HG03457 (cell line): ENCODE results near the gene ZNF311.

Experiments used
- ATAC-seq: cut with Tn5 transposase; IDR thresholded peaks from one replicate; pipeline ENCODE4 v1.9.1; 2021; ENCODE audit warnings: moderate number of reproducible peaks; ENCODE audit not compliant: unreplicated experiment

The ZNF311 gene

DNA sequence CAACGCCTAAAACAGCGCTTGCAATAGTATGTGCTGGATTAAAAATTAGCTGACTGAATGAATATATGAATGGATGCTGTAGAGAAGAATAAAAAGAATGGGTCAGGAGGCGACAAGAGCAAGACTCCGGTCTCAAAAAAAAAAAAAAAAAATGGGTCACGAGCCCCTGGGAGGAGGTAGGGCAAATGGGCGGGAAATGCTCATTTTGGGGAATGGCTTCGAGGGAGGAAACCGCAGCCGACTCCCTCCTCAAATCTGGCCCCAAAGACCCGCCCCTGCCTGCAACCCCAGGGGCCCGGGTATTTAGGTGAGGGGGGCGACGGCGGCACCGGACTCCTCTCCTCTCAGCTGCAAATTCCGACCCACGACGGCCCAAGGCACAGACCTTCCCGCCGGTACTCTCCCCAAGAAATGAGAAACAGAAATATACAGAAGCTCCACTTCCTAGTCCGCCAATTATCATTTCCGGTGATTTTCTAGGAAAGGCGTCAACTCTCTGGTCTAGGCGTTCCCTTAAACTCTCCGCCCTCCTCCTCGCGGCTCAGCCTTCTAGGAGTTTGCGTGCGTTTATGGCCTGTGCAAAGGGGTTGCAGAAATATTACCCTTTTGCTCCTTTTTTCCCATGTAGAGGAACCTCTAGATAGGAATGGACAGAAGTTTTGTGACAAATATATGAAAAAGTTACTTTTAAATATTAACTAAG, at the start of gene ZNF311:
TSS of gene ZNF311 (minus strand) at position 133 of the 703 bp plus-strand sequence. CDS start 1,361 bp downstream, outside the sequence.
- no peak for ATAC-seq

DNA sequence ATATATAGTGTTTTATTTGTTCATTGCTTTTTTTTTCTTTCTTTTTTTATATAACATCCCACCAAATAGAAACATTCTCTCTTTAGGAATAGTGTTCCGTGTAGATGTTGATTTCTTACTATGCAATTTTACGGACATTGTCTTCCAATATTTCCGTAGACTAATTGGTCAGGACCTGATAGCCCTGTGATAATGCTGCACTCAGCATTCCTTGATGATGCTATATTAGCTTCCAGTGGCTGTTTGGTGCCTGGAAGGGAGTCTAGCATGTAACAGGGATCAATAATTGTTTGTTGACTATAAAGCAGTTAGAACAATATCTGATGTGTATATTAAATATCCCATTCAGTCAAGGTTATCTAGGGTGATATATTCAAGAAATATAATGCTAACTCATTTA, 46.6 kb upstream of the ZNF311 start:
- no peak for ATAC-seq

DNA sequence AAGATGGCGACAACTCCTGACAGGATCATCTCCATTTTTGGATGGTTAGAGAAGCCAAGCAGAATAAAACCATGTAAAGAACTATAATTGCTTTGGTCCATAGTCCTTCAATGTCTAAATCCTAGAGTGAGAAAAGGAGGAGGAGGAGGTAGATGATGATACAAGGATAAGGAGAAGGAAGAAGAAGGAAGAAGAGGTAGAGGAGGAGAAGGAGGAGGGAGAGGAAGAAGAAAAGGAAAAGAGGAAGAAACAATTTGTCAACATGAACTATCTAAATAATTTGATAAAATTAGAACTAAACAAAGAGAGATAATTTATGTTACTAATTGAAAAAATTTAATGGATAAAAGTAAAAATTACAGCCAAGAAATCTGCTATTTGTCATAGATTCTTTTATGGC, 40.0 kb upstream of the ZNF311 start, which contains the start of gene OR2W1:
TSS of gene OR2W1 (minus strand) at position 101 of the 400 bp plus-strand sequence. CDS start at position 101, 0 bp downstream.
- ATAC-seq: no peak

DNA sequence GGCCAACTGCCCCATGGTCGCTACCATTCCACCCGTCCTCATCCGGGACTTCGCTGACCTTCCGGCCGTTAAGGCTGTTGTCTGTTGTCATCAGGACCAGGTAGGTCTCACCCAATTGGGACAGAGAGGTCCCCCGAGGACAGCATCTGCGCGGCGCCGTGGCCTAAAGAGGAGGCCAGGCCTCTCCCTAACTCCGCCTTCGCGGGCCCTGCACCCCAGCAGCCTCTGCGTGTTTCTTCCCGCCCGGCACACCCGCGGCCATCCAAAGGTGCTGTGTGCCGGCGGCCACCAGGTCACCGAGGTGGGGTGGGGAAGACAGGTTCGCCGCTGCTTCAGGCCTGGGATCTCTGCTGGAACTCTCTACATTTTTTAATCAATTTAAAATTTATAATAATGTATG, 30.8 kb upstream of the ZNF311 start:
- no peak for ATAC-seq

DNA sequence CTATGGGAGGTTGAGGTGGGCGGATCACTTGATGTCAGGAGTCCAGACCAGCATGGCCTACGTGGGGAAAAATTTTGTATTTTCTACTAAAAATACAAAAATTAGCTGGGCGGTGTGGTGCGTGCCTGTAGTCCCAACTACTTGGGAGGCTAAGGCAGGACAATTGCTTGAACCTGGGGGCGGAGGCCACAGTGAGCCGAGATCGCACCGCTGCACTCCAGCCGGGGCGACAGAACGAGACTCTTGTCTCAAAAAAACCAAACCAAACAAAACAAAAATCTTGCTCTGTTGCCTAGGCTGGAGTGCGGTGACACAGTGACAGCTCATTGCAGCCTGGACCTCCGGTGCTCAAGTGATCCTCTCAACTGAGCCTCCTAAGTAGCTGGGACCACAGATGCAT, 23.7 kb upstream of the ZNF311 start:
- ATAC-seq: no peak

DNA sequence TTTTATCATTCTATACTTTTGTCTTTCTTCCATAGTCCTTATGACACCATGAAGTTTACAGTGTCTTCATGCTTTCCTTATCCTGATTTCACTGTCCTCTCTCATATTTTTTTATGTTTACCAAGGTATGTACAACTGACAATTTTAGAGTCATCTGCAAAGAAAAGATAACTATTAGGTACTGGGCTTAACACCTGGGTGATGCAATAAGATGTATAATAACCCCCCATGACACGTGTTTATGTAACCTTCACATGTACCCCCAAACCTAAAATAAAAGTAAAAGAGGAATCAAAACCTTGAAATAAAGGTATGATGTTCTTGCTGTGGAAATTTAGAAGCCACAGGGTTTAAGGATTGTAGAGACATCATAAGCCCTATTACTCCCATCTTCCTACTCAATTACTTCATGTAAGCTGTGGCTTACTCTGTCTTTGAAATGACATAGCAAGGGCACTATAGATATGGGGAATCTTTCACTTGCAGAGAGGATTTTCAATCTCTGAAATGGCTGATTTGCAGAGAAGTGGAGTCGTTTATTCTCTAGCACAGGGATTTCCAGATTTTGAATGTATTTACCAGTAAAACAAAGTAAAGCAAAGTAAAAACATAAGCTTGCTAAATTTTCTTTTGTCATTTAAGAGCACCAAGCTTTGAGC, 20.9 kb upstream of the ZNF311 start:
- no peak for ATAC-seq

DNA sequence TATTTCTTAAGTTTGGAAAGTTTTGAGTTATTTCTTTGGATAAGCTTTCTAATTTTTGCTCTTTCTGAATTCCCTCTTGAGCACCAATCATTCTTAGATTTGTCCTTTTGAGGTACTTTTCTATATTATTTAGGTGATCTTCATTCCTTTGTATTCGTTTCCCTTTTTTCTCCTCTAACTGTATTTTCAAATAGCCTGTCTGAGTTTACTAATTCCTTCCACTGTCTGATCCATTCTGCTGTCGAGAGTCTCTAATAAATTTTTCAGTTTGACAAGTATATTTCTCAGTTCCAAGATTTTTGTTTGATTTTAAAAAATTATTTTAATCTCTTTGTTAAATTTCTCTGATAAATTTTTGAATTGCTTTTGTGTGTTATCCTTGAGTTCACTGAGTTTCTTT, 16.3 kb upstream of the ZNF311 start:
- ATAC-seq: no peak

DNA sequence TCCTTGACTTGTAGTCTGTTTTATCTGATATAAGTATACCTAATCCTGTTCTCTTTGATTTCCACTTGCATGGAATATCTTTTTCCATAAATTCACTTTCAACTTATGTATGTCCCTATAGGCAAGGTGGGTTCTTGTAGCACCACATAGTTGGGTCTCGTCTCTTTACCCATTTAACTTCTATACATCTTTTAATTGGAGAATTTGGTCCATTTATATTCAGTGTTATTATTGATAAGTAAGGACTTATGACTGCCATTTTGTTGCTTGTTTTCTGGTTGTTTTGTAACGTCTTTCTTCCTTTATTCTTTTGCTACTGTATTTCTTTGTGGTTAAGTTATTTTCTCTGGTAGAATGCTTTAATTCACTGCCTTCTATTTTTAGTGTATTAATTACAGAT, 14.5 kb upstream of the ZNF311 start:
- ATAC-seq: no peak

DNA sequence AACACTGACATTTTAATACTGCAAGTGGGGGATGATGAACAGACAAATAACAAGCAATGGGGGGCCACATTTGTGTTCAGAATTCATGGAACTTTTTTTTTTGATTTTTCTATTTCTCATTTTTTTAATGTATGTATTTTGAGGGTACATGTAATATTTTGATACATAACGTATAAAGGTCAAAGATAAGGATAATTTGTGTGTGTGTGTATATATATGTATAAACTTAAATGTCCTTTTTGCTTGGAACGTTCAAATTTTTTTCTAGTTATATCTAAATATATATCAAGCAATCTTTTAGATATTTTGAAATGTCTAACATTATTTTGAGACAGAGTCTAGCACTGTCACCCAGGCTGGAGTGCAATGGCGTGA, 12.3 kb upstream of the ZNF311 start:
- no peak for ATAC-seq

DNA sequence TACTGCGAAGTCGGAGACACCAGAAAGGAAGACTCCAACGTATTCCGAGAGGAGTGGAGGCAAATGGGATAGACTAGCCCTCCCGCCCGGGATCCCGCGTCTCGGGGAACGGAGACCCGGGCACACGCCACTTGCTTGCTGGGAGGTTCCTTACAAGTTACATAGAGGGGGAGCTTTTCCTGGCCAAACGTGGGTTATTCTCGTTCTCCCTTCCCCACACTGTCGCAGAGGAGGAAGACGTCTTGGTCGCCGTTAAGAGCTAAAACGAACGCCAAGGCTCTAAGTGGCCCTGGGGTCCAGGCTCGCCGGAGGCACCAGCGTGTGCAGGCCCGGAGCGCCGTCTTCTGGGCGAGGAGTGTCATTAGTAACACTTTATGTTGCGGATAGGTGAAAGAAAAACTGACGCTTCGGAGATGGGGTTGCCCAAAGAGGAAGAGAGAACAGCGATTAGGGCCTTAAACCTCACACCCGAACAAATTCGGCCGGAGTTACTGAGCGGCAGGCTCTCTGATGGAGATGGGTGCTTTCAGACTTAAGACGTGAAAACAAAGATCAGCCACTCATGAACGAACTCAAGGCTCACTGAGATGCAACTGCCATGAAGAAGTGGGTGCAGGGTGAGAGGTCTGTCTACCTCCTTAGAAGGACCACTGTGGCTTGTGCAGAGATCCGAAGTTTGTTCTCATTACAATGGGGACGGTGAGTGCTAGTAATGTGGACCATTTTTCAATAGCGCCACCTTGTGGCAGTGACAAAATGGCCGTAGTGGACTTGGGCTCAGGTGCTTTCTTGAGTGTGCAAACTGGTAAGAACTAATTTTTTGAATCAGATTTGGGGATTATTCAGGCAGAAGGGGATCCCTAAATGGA, 11.7 kb upstream of the ZNF311 start:
- ATAC-seq: peak; percentile 56

DNA sequence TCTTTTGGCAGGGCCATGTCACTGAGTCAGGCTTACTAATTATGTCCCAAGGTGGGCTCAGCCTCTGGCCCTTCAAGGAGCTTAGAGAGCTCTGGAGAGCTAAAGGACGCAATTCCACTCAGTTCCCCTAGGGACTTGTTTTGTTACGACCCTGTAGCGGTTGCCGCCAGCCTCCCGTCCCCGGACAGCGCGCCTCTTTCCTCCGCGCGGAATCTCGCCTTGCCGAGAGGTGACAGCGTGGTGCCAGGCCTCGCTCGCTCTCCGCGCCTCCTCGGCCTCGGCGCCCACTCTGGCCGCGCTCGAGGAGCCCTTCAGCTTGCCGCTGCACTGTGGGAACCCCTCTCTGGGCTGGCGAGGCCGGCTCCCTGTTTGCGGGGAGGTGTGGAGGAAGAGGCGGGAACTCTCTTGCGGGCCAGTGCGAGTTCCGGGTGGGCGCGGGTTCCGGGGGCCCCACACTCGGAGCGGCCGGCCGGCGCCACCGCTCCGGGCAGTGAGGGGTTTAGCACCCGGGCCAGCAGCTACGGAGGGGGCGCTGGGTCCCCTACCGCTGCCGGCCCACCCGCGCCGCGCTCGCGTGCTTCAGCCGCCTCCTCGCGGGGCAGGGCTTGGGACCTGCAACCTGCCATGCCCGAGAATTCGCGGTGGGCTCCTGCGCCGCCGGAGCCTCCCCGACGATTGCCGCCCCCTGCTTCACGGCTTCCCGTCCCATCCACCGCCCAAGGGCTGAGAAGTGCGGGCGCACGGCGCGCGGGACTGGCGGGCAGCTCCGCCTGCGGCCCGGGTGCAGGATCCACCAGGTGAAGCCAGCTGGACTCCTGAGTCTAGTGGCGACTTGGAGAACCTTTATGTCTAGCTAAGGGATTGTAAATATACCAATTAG, 9.9 kb upstream of the ZNF311 start:
- ATAC-seq: no peak

DNA sequence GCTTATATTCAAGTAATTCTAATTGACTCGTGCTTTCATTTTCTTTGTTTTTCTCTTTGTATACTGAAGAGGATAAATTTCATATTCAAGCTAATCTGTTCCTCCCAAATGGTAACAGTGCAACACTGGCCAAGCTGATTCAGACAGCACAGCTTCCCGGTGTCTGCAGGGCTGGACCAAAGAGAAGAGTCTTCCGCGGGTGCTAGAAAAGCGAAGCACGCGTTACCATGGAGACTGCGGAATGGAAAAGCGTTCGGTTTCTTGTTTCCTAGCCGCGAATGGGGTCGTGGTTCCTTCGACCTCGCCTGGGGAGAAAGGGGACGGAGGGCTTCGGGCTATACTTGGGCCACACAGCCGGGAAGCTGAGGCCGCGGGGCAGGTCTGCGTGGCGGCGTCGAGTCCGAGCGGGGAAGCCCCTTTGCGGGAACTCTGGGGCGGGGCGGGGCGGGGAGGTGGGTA, 6.2 kb upstream of the ZNF311 start:
- no peak for ATAC-seq

DNA sequence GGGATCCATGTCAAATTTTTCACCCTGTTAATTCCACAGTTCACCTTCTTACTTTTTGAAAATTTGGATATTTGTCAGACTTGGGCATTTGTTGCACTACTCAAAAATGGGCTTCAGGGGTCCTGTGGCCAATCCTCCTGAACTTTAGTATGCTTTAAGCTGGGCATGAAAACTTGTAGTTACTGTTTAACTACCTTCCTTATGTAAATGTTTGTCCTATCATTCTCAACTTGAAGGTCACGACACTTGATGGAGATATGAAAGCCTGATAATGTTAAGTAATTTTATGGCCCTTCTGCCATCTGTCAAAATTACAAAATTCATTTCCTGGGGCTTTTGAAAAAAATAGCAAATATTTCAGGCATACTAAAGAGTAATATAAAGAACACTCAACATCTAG, 4.2 kb upstream of the ZNF311 start:
- ATAC-seq: no peak

DNA sequence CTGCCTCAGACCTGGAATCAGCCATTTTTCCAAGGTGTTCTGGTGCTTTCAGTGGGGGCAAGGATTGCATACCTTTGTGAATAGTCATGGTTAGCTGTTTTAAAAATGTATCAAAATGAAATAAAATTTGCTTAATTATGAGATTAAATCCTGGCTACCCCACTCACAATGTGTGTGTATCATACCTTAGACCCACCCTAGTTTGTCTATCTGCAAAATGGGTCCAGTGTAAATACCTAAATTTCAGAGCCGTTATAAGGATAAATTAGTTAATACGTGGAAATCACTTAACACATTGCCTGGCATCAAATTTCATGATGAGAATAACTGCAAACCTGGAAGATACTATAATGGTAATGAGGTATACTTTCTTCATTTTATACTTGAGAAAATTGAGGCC, 3.0 kb upstream of the ZNF311 start:
- ATAC-seq: no peak

DNA sequence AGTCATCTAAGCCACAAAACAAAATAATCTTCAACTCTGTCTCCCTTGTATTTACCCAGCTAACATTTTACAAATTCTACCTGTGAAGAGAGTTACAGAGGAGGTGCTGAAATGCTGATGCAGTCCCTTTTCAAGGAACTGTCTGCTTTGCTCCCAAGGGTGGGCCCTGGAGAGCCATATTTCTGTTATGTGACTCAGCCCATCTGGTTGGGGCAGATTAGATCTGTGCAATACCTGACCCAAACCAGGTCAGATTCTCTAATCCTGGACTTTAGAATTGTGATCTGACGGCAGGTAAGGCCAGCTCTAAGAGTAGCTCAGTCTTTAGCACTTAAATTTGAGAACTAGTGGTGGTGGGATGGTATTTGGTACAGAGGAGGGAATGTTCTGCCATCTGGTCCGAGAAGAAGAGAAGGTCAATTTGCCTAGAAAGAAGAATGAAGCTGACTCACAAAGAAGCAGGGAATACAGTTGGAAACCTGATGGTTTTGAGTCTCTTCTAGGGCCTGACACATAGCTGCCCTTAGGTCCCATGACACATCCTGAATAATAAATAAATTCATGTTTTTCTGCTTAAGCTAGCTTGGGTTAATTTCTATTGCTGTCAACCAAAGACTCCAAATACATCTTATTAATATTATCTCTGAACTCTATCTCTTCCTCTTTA, 8.1 kb downstream of the ZNF311 start:
- no peak for ATAC-seq

DNA sequence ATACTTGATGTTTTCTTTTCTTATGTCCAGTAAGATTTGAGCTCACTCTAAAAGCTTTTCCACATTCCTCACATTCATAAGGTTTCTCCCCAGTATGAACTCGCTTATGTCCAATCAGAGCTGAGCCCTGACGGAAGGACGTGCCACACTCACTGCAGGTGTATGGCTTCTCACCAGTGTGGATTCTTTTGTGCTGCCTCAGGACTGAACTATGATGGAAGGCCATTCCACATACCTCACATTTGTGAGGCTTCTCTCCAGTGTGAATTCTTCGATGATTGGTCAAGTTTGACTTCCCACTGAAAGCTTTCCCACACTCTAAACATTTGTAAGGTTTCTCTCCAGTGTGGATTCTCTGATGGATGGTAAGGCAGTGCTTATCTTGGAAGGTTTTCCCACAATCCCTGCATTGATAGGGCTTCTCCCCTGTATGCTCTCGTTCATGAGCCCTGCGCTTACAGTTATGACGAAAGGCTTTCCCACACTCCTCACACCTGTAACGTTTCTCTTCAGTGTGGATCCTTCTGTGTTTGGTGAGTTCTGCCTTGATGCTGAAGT, 9.9 kb downstream of the ZNF311 start:
- ATAC-seq: no peak

DNA sequence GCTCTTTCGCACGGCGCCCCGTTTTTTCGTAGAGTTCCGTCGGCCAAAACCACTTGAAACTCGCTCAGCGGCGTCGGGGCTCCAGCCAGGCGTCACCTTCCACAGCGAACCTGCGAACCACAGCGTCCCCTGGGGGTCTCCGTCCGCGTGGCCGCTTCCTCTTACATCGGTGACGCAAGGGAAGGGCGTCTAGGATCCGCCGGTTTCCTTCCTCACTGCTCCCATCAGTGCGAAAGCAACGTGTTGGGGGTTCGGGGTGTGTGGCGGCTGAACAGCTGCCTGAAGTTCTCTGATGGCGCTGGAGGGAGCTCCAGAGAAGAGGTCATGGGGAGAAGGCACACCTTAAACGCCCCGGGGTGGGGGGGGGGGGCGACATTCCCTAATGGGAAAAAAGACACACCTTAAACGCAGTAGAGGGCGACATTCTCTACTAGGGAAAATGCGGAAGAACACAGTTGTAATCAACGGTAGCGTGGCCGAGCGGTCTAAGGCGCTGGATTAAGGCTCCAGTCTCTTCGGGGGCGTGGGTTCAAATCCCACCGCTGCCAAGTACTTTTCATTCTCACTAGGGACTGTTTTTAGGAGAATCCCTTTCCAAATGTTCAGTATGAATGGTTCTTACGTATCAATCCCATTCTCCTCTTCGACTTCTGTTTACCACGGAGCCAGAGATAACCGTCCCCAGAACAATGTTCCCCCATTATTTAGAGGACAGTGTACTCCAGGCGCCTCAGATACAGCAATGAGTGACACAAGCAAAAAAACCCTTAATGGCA, 16.4 kb downstream of the ZNF311 start:
- ATAC-seq: no peak

DNA sequence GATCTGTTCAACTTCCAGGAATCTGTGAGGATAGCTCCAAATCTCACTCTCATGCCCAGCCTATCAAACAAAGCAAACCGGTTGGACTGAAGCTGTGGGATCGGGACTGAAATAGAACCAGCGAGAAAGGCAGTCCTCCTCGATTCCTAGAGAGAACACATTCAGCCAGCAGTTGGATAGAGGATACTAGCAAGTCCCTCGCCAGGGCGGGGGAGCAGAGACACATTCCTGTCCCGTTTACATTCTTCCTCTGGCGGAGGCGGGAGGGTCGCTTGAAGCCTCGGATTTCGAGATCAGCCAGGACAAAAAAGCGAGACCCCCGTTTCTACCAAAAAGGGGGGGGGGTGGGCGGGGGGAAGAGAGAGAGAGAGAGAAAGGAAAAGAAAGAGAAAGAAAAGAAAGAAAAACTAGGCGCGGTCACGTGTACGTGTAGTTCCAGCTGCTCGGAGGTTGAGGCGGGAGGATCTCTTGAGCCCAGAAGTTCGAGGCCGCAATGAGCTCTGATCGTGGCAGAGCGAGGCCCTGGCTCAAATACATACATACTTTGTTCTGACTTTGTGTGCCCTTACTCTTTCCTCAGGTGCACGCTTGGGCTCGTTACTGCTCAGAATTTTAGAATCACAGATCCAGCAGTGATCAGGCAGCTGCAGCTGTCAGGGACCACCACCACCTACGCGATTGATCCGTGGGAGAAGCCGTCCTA, 19.5 kb downstream of the ZNF311 start:
- no peak for ATAC-seq
